ENCODE results near the gene STAT3.
"Not testable (repeated sequence)": the region's sequence is repeated elsewhere in the genome, so short reads cannot be mapped to it uniquely, and the experiment has no call there.

The STAT3 gene

GRCh38 chr17:42361781-42362186, 26.5 kb downstream of the STAT3 start:
- Histone ChIP-seq H3K27me3 (replicated peaks; ENCODE audit: control insufficient read depth, insufficient read depth, low read length) (no peaks in the 10 kb centered on the region), H3K4me1 (ENCODE audit: control insufficient read depth, insufficient read depth, low read length) (peaks cover 69% of the 10 kb centered on the region), H3K9me3 (ENCODE audit: control insufficient read depth, low read length) (no peaks in the 10 kb centered on the region), H3K4me3 (ENCODE audit: low read length) (no peak overlapping the region), H3K9ac (ENCODE audit: low read length) (no peak overlapping the region), H3K36me3 (ENCODE audit: control insufficient read depth, insufficient read depth, low read length, severe bottlenecking) (peaks cover 8% of the 10 kb centered on the region)
- peak; percentile 33 for DNase-seq (ENCODE audit: low read depth)

- peaks cover 16% of the 10 kb centered on the region for H3K36me3 ChIP-seq (ENCODE audit: control insufficient read depth, insufficient read depth, low read length, severe bottlenecking)
- H3K9ac ChIP-seq (ENCODE audit: low read length); H3K9me3 ChIP-seq (ENCODE audit: control insufficient read depth, low read length); H3K4me3 ChIP-seq (ENCODE audit: low read length); H3K27me3 ChIP-seq (replicated peaks; ENCODE audit: control insufficient read depth, insufficient read depth, low read length): not testable (repeated sequence)
- DNase-seq (ENCODE audit: low read depth): peak; percentile 57
- H3K4me1 ChIP-seq (ENCODE audit: control insufficient read depth, insufficient read depth, low read length): peaks cover 63% of the 10 kb centered on the region
Observed at GRCh38 chr17:42360388-42360787, 27.9 kb downstream of the STAT3 start.

GRCh38 chr17:42359133-42359532, 29.1 kb downstream of the STAT3 start:
- peaks cover 59% of the 10 kb centered on the region for H3K4me1 ChIP-seq (ENCODE audit: control insufficient read depth, insufficient read depth, low read length)
- no peak overlapping the region for H3K4me3 ChIP-seq (ENCODE audit: low read length)
- no peak for DNase-seq (ENCODE audit: low read depth)
- peaks cover 16% of the 10 kb centered on the region for H3K36me3 ChIP-seq (ENCODE audit: control insufficient read depth, insufficient read depth, low read length, severe bottlenecking)
- no peaks in the 10 kb centered on the region for H3K9me3 ChIP-seq (ENCODE audit: control insufficient read depth, low read length)
- H3K9ac ChIP-seq (ENCODE audit: low read length): no peak overlapping the region
- H3K27me3 ChIP-seq (replicated peaks; ENCODE audit: control insufficient read depth, insufficient read depth, low read length): no peaks in the 10 kb centered on the region

GRCh38 chr17:42358434-42358833, 29.8 kb downstream of the STAT3 start:
- DNase-seq (ENCODE audit: low read depth): no peak
- H3K4me3 ChIP-seq (ENCODE audit: low read length): no peak overlapping the region
- H3K27me3 ChIP-seq (replicated peaks; ENCODE audit: control insufficient read depth, insufficient read depth, low read length): no peaks in the 10 kb centered on the region
- peaks cover 58% of the 10 kb centered on the region for H3K4me1 ChIP-seq (ENCODE audit: control insufficient read depth, insufficient read depth, low read length)
- H3K36me3 ChIP-seq (ENCODE audit: control insufficient read depth, insufficient read depth, low read length, severe bottlenecking): peaks cover 16% of the 10 kb centered on the region
- H3K9ac ChIP-seq (ENCODE audit: low read length): no peak overlapping the region
- H3K9me3 ChIP-seq (ENCODE audit: control insufficient read depth, low read length): no peaks in the 10 kb centered on the region

GRCh38 chr17:42354956-42355843, 33.0 kb downstream of the STAT3 start:
- Histone ChIP-seq H3K9me3 (ENCODE audit: control insufficient read depth, low read length) (no peaks in the 10 kb centered on the region), H3K4me1 (ENCODE audit: control insufficient read depth, insufficient read depth, low read length) (peaks cover 39% of the 10 kb centered on the region), H3K36me3 (ENCODE audit: control insufficient read depth, insufficient read depth, low read length, severe bottlenecking) (peaks cover 17% of the 10 kb centered on the region), H3K9ac (ENCODE audit: low read length) (no peak overlapping the region), H3K4me3 (ENCODE audit: low read length) (no peak overlapping the region), H3K27me3 (replicated peaks; ENCODE audit: control insufficient read depth, insufficient read depth, low read length) (no peaks in the 10 kb centered on the region)
- DNase-seq (ENCODE audit: low read depth): peak; percentile 89

GRCh38 chr17:42348104-42348503, 40.1 kb downstream of the STAT3 start:
- H3K9me3 ChIP-seq (ENCODE audit: control insufficient read depth, low read length): no peaks in the 10 kb centered on the region
- no peak overlapping the region for H3K4me3 ChIP-seq (ENCODE audit: low read length)
- H3K9ac ChIP-seq (ENCODE audit: low read length): no peak overlapping the region
- H3K27me3 ChIP-seq (replicated peaks; ENCODE audit: control insufficient read depth, insufficient read depth, low read length): no peaks in the 10 kb centered on the region
- peaks cover 29% of the 10 kb centered on the region for H3K4me1 ChIP-seq (ENCODE audit: control insufficient read depth, insufficient read depth, low read length)
- DNase-seq (ENCODE audit: low read depth): no peak
- H3K36me3 ChIP-seq (ENCODE audit: control insufficient read depth, insufficient read depth, low read length, severe bottlenecking): peaks cover 49% of the 10 kb centered on the region

- no peak overlapping the region for H3K4me3 ChIP-seq (ENCODE audit: low read length)
- peaks cover 29% of the 10 kb centered on the region for H3K4me1 ChIP-seq (ENCODE audit: control insufficient read depth, insufficient read depth, low read length)
- peaks cover 54% of the 10 kb centered on the region for H3K36me3 ChIP-seq (ENCODE audit: control insufficient read depth, insufficient read depth, low read length, severe bottlenecking)
- no peak for DNase-seq (ENCODE audit: low read depth)
- H3K9ac ChIP-seq (ENCODE audit: low read length): no peak overlapping the region
- no peaks in the 10 kb centered on the region for H3K9me3 ChIP-seq (ENCODE audit: control insufficient read depth, low read length)
- no peaks in the 10 kb centered on the region for H3K27me3 ChIP-seq (replicated peaks; ENCODE audit: control insufficient read depth, insufficient read depth, low read length)
Observed at GRCh38 chr17:42347606-42348005, 40.6 kb downstream of the STAT3 start.

- peaks cover 27% of the 10 kb centered on the region for H3K4me1 ChIP-seq (ENCODE audit: control insufficient read depth, insufficient read depth, low read length)
- H3K9ac ChIP-seq (ENCODE audit: low read length): no peak overlapping the region
- H3K9me3 ChIP-seq (ENCODE audit: control insufficient read depth, low read length): no peaks in the 10 kb centered on the region
- peaks cover 58% of the 10 kb centered on the region for H3K36me3 ChIP-seq (ENCODE audit: control insufficient read depth, insufficient read depth, low read length, severe bottlenecking)
- H3K4me3 ChIP-seq (ENCODE audit: low read length): no peak overlapping the region
- no peaks in the 10 kb centered on the region for H3K27me3 ChIP-seq (replicated peaks; ENCODE audit: control insufficient read depth, insufficient read depth, low read length)
- peak; percentile 83 for DNase-seq (ENCODE audit: low read depth)
Observed at GRCh38 chr17:42347198-42347597, 41.0 kb downstream of the STAT3 start.

- Histone ChIP-seq H3K9ac (ENCODE audit: low read length) (no peak overlapping the region), H3K4me1 (ENCODE audit: control insufficient read depth, insufficient read depth, low read length) (peaks cover 25% of the 10 kb centered on the region), H3K9me3 (ENCODE audit: control insufficient read depth, low read length) (no peaks in the 10 kb centered on the region), H3K27me3 (replicated peaks; ENCODE audit: control insufficient read depth, insufficient read depth, low read length) (no peaks in the 10 kb centered on the region), H3K36me3 (ENCODE audit: control insufficient read depth, insufficient read depth, low read length, severe bottlenecking) (peaks cover 65% of the 10 kb centered on the region), H3K4me3 (ENCODE audit: low read length) (no peak overlapping the region)
- no peak for DNase-seq (ENCODE audit: low read depth)
Observed at GRCh38 chr17:42346481-42346880, 41.8 kb downstream of the STAT3 start.

- H3K9ac ChIP-seq (ENCODE audit: low read length): no peak overlapping the region
- no peaks in the 10 kb centered on the region for H3K27me3 ChIP-seq (replicated peaks; ENCODE audit: control insufficient read depth, insufficient read depth, low read length)
- peaks cover 29% of the 10 kb centered on the region for H3K4me1 ChIP-seq (ENCODE audit: control insufficient read depth, insufficient read depth, low read length)
- peaks cover 75% of the 10 kb centered on the region for H3K36me3 ChIP-seq (ENCODE audit: control insufficient read depth, insufficient read depth, low read length, severe bottlenecking)
- no peak for DNase-seq (ENCODE audit: low read depth)
- no peaks in the 10 kb centered on the region for H3K9me3 ChIP-seq (ENCODE audit: control insufficient read depth, low read length)
- H3K4me3 ChIP-seq (ENCODE audit: low read length): no peak overlapping the region
Observed at GRCh38 chr17:42345396-42346073, 42.7 kb downstream of the STAT3 start.

GRCh38 chr17:42342242-42343008, 45.8 kb downstream of the STAT3 start:
- H3K9me3 ChIP-seq (ENCODE audit: control insufficient read depth, low read length): no peaks in the 10 kb centered on the region
- peaks cover 85% of the 10 kb centered on the region for H3K36me3 ChIP-seq (ENCODE audit: control insufficient read depth, insufficient read depth, low read length, severe bottlenecking)
- peak; percentile 59 for DNase-seq (ENCODE audit: low read depth)
- H3K4me3 ChIP-seq (ENCODE audit: low read length): no peak overlapping the region
- no peak overlapping the region for H3K9ac ChIP-seq (ENCODE audit: low read length)
- no peaks in the 10 kb centered on the region for H3K27me3 ChIP-seq (replicated peaks; ENCODE audit: control insufficient read depth, insufficient read depth, low read length)
- peaks cover 27% of the 10 kb centered on the region for H3K4me1 ChIP-seq (ENCODE audit: control insufficient read depth, insufficient read depth, low read length)
